Measurements from ENCODE around the gene ANKMY1. TPM values are rescaled to one million over a fixed set of nuclear protein-coding genes. Genes with fewer than 3 reads are reported as not detected.

The ANKMY1 gene
- total and polyA plus RNA-seq, 2 of the 13 experiments (the other 11 are each of a cell fraction or from before 2014, with no cell fraction given) = 11.7 to 18.8 TPM

DNA sequence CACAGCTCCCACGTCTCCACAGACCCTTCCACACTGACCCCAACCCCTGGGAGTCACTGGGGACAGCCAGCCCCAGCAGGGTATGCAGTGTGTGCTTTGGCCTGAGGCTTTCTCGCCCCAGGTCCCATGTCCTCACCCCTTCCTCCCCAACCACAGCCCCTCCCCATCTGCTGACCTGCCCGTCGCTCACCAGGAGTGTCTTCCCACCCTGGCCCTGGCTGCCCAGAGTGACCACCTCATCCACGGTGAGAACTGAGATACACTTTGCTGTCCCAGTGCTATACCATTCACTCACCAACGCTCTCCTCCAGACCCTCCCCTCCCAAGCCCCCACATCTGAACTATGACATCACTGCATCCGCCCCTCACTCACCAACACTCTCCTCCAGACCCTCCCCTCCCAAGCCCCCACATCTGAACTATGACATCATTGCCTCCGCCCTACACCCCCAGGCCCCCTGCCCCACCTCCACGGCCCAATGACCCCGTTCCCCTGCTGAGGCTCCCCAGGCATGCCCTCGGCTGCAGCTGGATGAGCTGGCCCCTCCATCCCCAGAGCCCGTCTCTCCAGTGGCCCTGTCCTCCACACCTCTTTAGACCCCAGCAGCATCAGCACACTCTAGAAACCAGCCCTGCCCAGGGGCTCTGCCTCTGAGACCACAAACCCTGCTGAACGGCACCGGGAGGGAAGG is 55.2 kb downstream of the ANKMY1 start:
- TF ChIP-seq, protein P1, sequence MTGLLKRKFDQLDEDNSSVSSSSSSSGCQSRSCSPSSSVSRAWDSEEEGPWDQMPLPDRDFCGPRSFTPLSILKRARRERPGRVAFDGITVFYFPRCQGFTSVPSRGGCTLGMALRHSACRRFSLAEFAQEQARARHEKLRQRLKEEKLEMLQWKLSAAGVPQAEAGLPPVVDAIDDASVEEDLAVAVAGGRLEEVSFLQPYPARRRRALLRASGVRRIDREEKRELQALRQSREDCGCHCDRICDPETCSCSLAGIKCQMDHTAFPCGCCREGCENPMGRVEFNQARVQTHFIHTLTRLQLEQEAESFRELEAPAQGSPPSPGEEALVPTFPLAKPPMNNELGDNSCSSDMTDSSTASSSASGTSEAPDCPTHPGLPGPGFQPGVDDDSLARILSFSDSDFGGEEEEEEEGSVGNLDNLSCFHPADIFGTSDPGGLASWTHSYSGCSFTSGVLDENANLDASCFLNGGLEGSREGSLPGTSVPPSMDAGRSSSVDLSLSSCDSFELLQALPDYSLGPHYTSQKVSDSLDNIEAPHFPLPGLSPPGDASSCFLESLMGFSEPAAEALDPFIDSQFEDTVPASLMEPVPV (CRISPR knock-in tag; IDR thresholded peaks at IDR 0.05) = no peak
- TF ChIP-seq ATF7 (IDR thresholded peaks at IDR 0.05) = peak; percentile 92
- TF ChIP-seq ATF7 (CRISPR knock-in tag; IDR thresholded peaks at IDR 0.05) = no peak
- TF ChIP-seq CREB1 (IDR thresholded peaks at IDR 0.05) = peak; percentile 77
- no peak for TF ChIP-seq CREB1 (CRISPR knock-in tag; IDR thresholded peaks at IDR 0.05)
- no peak for TF ChIP-seq ZNF367 (CRISPR knock-in tag; IDR thresholded peaks at IDR 0.05; ENCODE audit: borderline replicate concordance)
- TF ChIP-seq, protein P2, sequence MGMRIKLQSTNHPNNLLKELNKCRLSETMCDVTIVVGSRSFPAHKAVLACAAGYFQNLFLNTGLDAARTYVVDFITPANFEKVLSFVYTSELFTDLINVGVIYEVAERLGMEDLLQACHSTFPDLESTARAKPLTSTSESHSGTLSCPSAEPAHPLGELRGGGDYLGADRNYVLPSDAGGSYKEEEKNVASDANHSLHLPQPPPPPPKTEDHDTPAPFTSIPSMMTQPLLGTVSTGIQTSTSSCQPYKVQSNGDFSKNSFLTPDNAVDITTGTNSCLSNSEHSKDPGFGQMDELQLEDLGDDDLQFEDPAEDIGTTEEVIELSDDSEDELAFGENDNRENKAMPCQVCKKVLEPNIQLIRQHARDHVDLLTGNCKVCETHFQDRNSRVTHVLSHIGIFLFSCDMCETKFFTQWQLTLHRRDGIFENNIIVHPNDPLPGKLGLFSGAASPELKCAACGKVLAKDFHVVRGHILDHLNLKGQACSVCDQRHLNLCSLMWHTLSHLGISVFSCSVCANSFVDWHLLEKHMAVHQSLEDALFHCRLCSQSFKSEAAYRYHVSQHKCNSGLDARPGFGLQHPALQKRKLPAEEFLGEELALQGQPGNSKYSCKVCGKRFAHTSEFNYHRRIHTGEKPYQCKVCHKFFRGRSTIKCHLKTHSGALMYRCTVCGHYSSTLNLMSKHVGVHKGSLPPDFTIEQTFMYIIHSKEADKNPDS (CRISPR knock-in tag; IDR thresholded peaks at IDR 0.05) = no peak
- TF ChIP-seq KLF6 (CRISPR knock-in tag; IDR thresholded peaks at IDR 0.05) = no peak
- TF ChIP-seq TP53 (CRISPR knock-in tag; conservative IDR thresholded peaks at IDR 0.05) = no peak
- no peak for TF ChIP-seq CBX1 (IDR thresholded peaks at IDR 0.05; ENCODE audit: low read depth)
- no peak for TF ChIP-seq KAT7 (CRISPR knock-in tag; IDR thresholded peaks at IDR 0.05; ENCODE audit: borderline replicate concordance)
- no peak for TF ChIP-seq HMG20A (CRISPR knock-in tag; IDR thresholded peaks at IDR 0.05; ENCODE audit: borderline replicate concordance)
- no peak for TF ChIP-seq RARG (CRISPR knock-in tag; IDR thresholded peaks at IDR 0.05; ENCODE audit: low read depth)
- H3K4me1 ChIP-seq (ENCODE audit: insufficient read depth, low read length) = no peaks in the 10 kb centered on the region
- H3K4me2 ChIP-seq (ENCODE audit: low read depth, low read length) = no peak overlapping the region
- CTCF ChIA-PET (ENCODE audit: low intra/inter-chr PET ratio, low total read pairs) = no interaction called here
- POLR2A ChIA-PET = no interaction called here
- H4K20me1 ChIP-seq (ENCODE audit: insufficient read depth, low read length) = no peaks in the 10 kb centered on the region
- 95% methylated on average over 14 of the region's 14 CpGs for WGBS (ENCODE audit: low lambda C conversion rate)
- H3K27ac ChIP-seq (ENCODE audit: extremely low read length, insufficient read depth, low read length) = no peak overlapping the region
- no peak for ATAC-seq
- no peak overlapping the region for H2AFZ ChIP-seq (ENCODE audit: low read length)
- H3K4me3 ChIP-seq (replicated peaks in 1 of 3; ENCODE audit: insufficient read depth in 1 of 3, low read depth in 2 of 3, low read length in 3 of 3) = no peak overlapping the region
- no TSS peak for BruUV-seq (replicated peaks)
- H3K36me3 ChIP-seq (replicated peaks in 1 of 2; ENCODE audit: control insufficient read depth in 1 of 2, insufficient read depth in 2 of 2, low read length in 2 of 2) = peaks cover 14 to 22% of the 10 kb centered on the region in 2 experiments; a peak in 4 of 5 replicates
- no peak overlapping the region for H3K9ac ChIP-seq (ENCODE audit: insufficient read depth, low read depth, low read length)
- no peak for FAIRE-seq
- H3K79me2 ChIP-seq (ENCODE audit: insufficient read depth, low read length) = no peaks in the 10 kb centered on the region
- no peak for DNase-seq (ENCODE audit: low spot score)
- H3K27me3 ChIP-seq (ENCODE audit: control insufficient read depth in 1 of 2, insufficient read depth in 2 of 2, low read length in 2 of 2) = no peaks in the 10 kb centered on the region
- intact Hi-C loops (cut with micrococcal nuclease; ENCODE audit: unreplicated experiment) = no loop called here
- in situ Hi-C loops (cut with HindIII; ENCODE audit: extremely low pct_ligation_motif_present, low pct_unique_long_range_greater_than_20kb) = no loop called here
- no peaks in the 10 kb centered on the region for H3K9me3 ChIP-seq (ENCODE audit: low read length)

All from HepG2 (cell line).